H1 (cell line): ENCODE measurements around the gene KLHL29. TPM values are rescaled to one million over a fixed set of nuclear protein-coding genes. Genes with fewer than 3 reads are reported as not detected.

Experiments used
- CTCF ChIA-PET: fragments of 300-600 bp; sonication (Branson Sonifier 250); formaldehyde crosslinking; loops from one replicate; lab custom pipeline; 2021; ENCODE audit not compliant: partially characterized antibody; lab: Charles Lee
- POLR2A ChIA-PET: fragments of 300-600 bp; sonication (Branson Sonifier 250); formaldehyde crosslinking; loops from one replicate; lab custom pipeline; 2021; ENCODE audit warnings: inconsistent platforms; ENCODE audit not compliant: partially characterized antibody; lab: Charles Lee
- DNase-seq, 2 experiments: peaks; one replicate each; pipeline versions ENCODE4 v3.0.0 to v3.0.0-alpha.2; 2010 to 2022; ENCODE audit warnings: low spot score in 2 of 2, low read depth in 1 of 2, mixed read lengths in 1 of 2
- FAIRE-seq: peaks from 2 replicates; lab custom pipeline; 2011; peaks lifted over from hg19 to GRCh38; lab: Jason Lieb, UNC
- H2AFZ ChIP-seq: 2 replicates; pipeline ENCODE4 v1.8.1; 2012; ENCODE audit warnings: low read length, inconsistent platforms
- H2AK5ac ChIP-seq: 2 replicates; pipeline ENCODE4 v1.6.1; 2013; ENCODE audit warnings: low read depth, low read length
- H2BK120ac ChIP-seq: replicated peaks from 2 replicates; pipeline ENCODE3; 2013; ENCODE audit warnings: low read depth, low read length, inconsistent platforms
- H2BK12ac ChIP-seq: 2 replicates; pipeline ENCODE4 v1.6.1; 2013; ENCODE audit warnings: low read depth, low read length
- H2BK15ac ChIP-seq: 2 replicates; pipeline ENCODE4 v1.6.1; 2013; ENCODE audit warnings: low read length
- H2BK20ac ChIP-seq: 2 replicates; pipeline ENCODE4 v1.6.1; 2013; ENCODE audit warnings: low read length
- H2BK5ac ChIP-seq: 2 replicates; pipeline ENCODE4 v1.6.1; 2013; ENCODE audit warnings: low read depth, low read length
- H3K14ac ChIP-seq: 2 replicates; pipeline ENCODE4 v1.6.1; 2013; ENCODE audit warnings: inconsistent platforms; ENCODE audit not compliant: insufficient read length
- H3K18ac ChIP-seq: 2 replicates; pipeline ENCODE4 v1.6.1; 2013; ENCODE audit warnings: low read length; ENCODE audit errors: extremely low read depth
- H3K23ac ChIP-seq: 2 replicates; pipeline ENCODE4 v1.6.1; 2013; ENCODE audit warnings: inconsistent platforms; ENCODE audit not compliant: insufficient read length
- H3K23me2 ChIP-seq: 2 replicates; pipeline ENCODE4 v1.6.1; 2013; ENCODE audit warnings: low read depth, low read length
- H3K27ac ChIP-seq: 2 replicates; pipeline ENCODE4 v1.6.1; 2011; ENCODE audit warnings: low read depth, low read length, inconsistent platforms
- H3K27me3 ChIP-seq, 4 experiments: replicated peaks in 1 of 4; 1 replicate in 1 of 4; 2 replicates in 3 of 4; pipeline versions ENCODE4 v1.6.1 to v1.8.1; 2011 to 2013; ENCODE audit warnings: low read length in 3 of 4, mild to moderate bottlenecking in 3 of 4, inconsistent platforms in 2 of 4, mixed read lengths in 2 of 4, moderate library complexity in 1 of 4; ENCODE audit not compliant: control insufficient read depth in 3 of 4, insufficient read depth in 3 of 4; ENCODE audit errors: extremely low read depth in 1 of 4
- H3K36me3 ChIP-seq, 4 experiments: 2 replicates each; pipeline versions ENCODE4 v1.6.1 to v1.8.1; 2011 to 2013; ENCODE audit warnings: mild to moderate bottlenecking in 4 of 4, low read length in 3 of 4, moderate library complexity in 2 of 4, control low read depth in 1 of 4, inconsistent platforms in 1 of 4; ENCODE audit not compliant: insufficient read depth in 4 of 4, control insufficient read depth in 2 of 4
- H3K4ac ChIP-seq: replicated peaks from 2 replicates; pipeline ENCODE3; 2013; ENCODE audit warnings: low read length, low read depth, mixed read lengths, inconsistent platforms; ENCODE audit not compliant: insufficient read length
- H3K4me1 ChIP-seq, 4 experiments: replicated peaks in 1 of 4; 1 replicate in 1 of 4; 2 replicates in 3 of 4; pipeline versions ENCODE4 v1.6.1 to v1.8.1; 2011 to 2013; ENCODE audit warnings: low read length in 3 of 4, inconsistent platforms in 2 of 4, mixed read lengths in 1 of 4; ENCODE audit not compliant: insufficient read depth in 4 of 4, control insufficient read depth in 3 of 4
- H3K4me2 ChIP-seq, 2 experiments: 2 replicates each; pipeline versions ENCODE4 v1.6.1 to v1.8.1; 2011 to 2013; ENCODE audit warnings: low read depth in 2 of 2, low read length in 2 of 2, control low read depth in 1 of 2, inconsistent platforms in 1 of 2, mild to moderate bottlenecking in 1 of 2; ENCODE audit not compliant: insufficient read depth in 1 of 2
- H3K4me3 ChIP-seq, 4 experiments: fragments of 200-600, 300-600 bp in 1 of 4; sonication (generic), shearing (Covaris generic), sonication (Bioruptor Twin) in 1 of 4; 2 replicates each; pipeline versions ENCODE4 v1.5.1 to v1.8.1; 2011 to 2016; ENCODE audit warnings: low read length in 4 of 4, low read depth in 3 of 4, control low read depth in 2 of 4, inconsistent platforms in 2 of 4, mild to moderate bottlenecking in 2 of 4, mixed read lengths in 1 of 4, moderate library complexity in 1 of 4; ENCODE audit not compliant: insufficient read depth in 2 of 4; ENCODE audit errors: extremely low read depth in 1 of 4
- H3K56ac ChIP-seq: replicated peaks from 2 replicates; pipeline ENCODE3; 2013; ENCODE audit warnings: low read depth, mild to moderate bottlenecking, mixed read lengths, low read length, inconsistent platforms; ENCODE audit not compliant: insufficient read length
- H3K79me1 ChIP-seq: 2 replicates; pipeline ENCODE4 v1.6.1; 2013; ENCODE audit warnings: low read depth, low read length, control low read depth
- H3K79me2 ChIP-seq, 2 experiments: 2 replicates each; pipeline versions ENCODE4 v1.6.1 to v1.8.1; 2012 to 2013; ENCODE audit warnings: low read length in 2 of 2, mild to moderate bottlenecking in 2 of 2, inconsistent platforms in 1 of 2; ENCODE audit not compliant: insufficient read depth in 2 of 2, control insufficient read depth in 1 of 2
- H3K9ac ChIP-seq, 4 experiments: replicated peaks in 1 of 4; 1 replicate in 1 of 4; 2 replicates in 3 of 4; pipeline versions ENCODE4 v1.6.1 to v1.8.1; 2011 to 2013; ENCODE audit warnings: low read depth in 3 of 4, low read length in 3 of 4, control low read depth in 2 of 4, mild to moderate bottlenecking in 2 of 4, moderate library complexity in 2 of 4, inconsistent platforms in 1 of 4; ENCODE audit errors: extremely low read depth in 1 of 4
- H3K9me3 ChIP-seq, 2 experiments: 2 replicates each; pipeline versions ENCODE4 v1.6.1 to v1.8.1; 2012 to 2013; ENCODE audit warnings: mild to moderate bottlenecking in 2 of 2, moderate library complexity in 2 of 2, control low read depth in 1 of 2, inconsistent platforms in 1 of 2, low read depth in 1 of 2, low read length in 1 of 2, mixed read lengths in 1 of 2; ENCODE audit not compliant: insufficient read depth in 2 of 2
- H4K20me1 ChIP-seq, 2 experiments: replicated peaks in 1 of 2; 2 replicates each; pipeline versions ENCODE3 to v1.8.1; 2011 to 2013; ENCODE audit warnings: inconsistent platforms in 2 of 2, low read length in 2 of 2, mild to moderate bottlenecking in 1 of 2; ENCODE audit not compliant: insufficient read depth in 2 of 2, control insufficient read depth in 1 of 2
- H4K5ac ChIP-seq: 2 replicates; pipeline ENCODE4 v1.6.1; 2013; ENCODE audit warnings: low read length, low read depth, mixed read lengths, inconsistent platforms; ENCODE audit not compliant: insufficient read length
- H4K8ac ChIP-seq: 2 replicates; pipeline ENCODE4 v1.8.0; 2013; ENCODE audit warnings: mild to moderate bottlenecking, moderate library complexity, low read length, inconsistent platforms; ENCODE audit not compliant: insufficient read depth; ENCODE audit errors: extremely low read depth
- H4K91ac ChIP-seq: replicated peaks from 2 replicates; pipeline ENCODE3; 2013; ENCODE audit warnings: low read length, mixed read lengths, inconsistent platforms; ENCODE audit not compliant: insufficient read length
- BCL11A ChIP-seq, 2 experiments: IDR thresholded peaks; one replicate each; pipeline ENCODE4 v1.6.1; 2011; ENCODE audit warnings: low read depth in 2 of 2, low read length in 2 of 2, mild to moderate bottlenecking in 2 of 2
- BRCA1 ChIP-seq: IDR thresholded peaks from 2 replicates; pipeline ENCODE4 v1.6.1; 2012; ENCODE audit warnings: low read depth, low read length, improper control_type of control experiment
- CHD2 ChIP-seq: IDR thresholded peaks from 2 replicates; pipeline ENCODE4 v1.6.1; 2012; ENCODE audit warnings: low read length, improper control_type of control experiment
- KDM4A ChIP-seq: IDR thresholded peaks from one replicate; pipeline ENCODE4 v1.7.1; 2012; ENCODE audit warnings: low read depth, mild to moderate bottlenecking, moderate library complexity, low read length, inconsistent platforms; ENCODE audit not compliant: severe bottlenecking
- POLR2AphosphoS5 ChIP-seq: IDR thresholded peaks from 2 replicates; pipeline ENCODE4 v1.6.1; 2011; ENCODE audit warnings: low read depth, low read length
- RFX5 ChIP-seq: IDR thresholded peaks from 2 replicates; pipeline ENCODE4 v1.6.1; 2011; ENCODE audit warnings: low read depth, low read length, improper control_type of control experiment, borderline replicate concordance
- RNF2 ChIP-seq: fragments of 200-900, 300-1000 bp; sonication (generic); IDR thresholded peaks from 2 replicates; pipeline ENCODE4 v1.7.1; 2016; ENCODE audit warnings: borderline replicate concordance, low read depth, mild to moderate bottlenecking, antibody characterized with exemption, low read length; ENCODE audit not compliant: poor library complexity, severe bottlenecking; ENCODE audit errors: missing control alignments
- RXRA ChIP-seq: IDR thresholded peaks from 2 replicates; pipeline ENCODE4 v1.6.1; 2011; ENCODE audit warnings: low read depth, mild to moderate bottlenecking, low read length, moderate library complexity; ENCODE audit not compliant: insufficient read depth
- SAP30 ChIP-seq: fragments of 300-600 bp; sonication (generic); IDR thresholded peaks from 2 replicates; pipeline ENCODE4 v1.7.1; 2012; ENCODE audit warnings: low read length, moderate library complexity, mild to moderate bottlenecking, inconsistent platforms; ENCODE audit not compliant: insufficient read depth, insufficient replicate concordance
- SP2 ChIP-seq: IDR thresholded peaks from 2 replicates; pipeline ENCODE4 v1.6.1; 2012; ENCODE audit warnings: mild to moderate bottlenecking, low read length, inconsistent platforms
- YY1 ChIP-seq: IDR thresholded peaks from 2 replicates; pipeline ENCODE4 v1.6.1; 2011; ENCODE audit warnings: low read depth, mild to moderate bottlenecking, low read length
- WGBS, 2 experiments: shearing (Covaris generic) in 1 of 2; methylation state at CpG; one replicate each; pipeline versions ENCODE4 v1.1.6 to v1.1.7; 2013 to 2015; ENCODE audit warnings: low lambda C conversion rate in 2 of 2, mixed read lengths in 2 of 2, inconsistent platforms in 1 of 2, low coverage in 1 of 2, missing lambda C conversion rate in 1 of 2; ENCODE audit not compliant: insufficient replicate concordance in 2 of 2, insufficient coverage in 1 of 2, insufficient read length in 1 of 2; ENCODE audit errors: extremely low coverage in 1 of 2, missing lambda C conversion rate in 1 of 2; 5-methylcytosine and 5-hydroxymethylcytosine counted together
- polyA plus RNA-seq, 7 experiments: library from polyadenylated mRNA; depleted of rRNA in 3 of 7; stranded (reverse) in 5 of 7; unstranded in 2 of 7; fragments of >200 nt in 5 of 7; fragments of 200-250 nt in 2 of 7; gene quantifications; 1 replicate in 5 of 7; 2 replicates in 1 of 7; 4 replicates in 1 of 7; pipeline versions ENCODE4 v1.2.1 to v1.2.3, GENCODE V29; 2011 to 2013; ENCODE audit warnings: missing spikeins in 2 of 7, mixed read lengths in 2 of 7
- total RNA-seq: library from RNA; stranded (reverse); fragmentation: NEBNext Ultra II Directional; extraction: Animal tissue kit (Norgen Biotek cat#: 25700); gene quantifications from 2 replicates; pipeline ENCODE4 v1.2.1, GENCODE V29; 2021
- TF ChIP-seq, protein P1 (sequence below): IDR thresholded peaks from 2 replicates; pipeline ENCODE4 v1.6.1; 2012; ENCODE audit warnings: inconsistent platforms
- TF ChIP-seq, protein P2 (sequence below): IDR thresholded peaks from 2 replicates; pipeline ENCODE4 v1.6.1; 2012; ENCODE audit warnings: inconsistent platforms

KLHL29 gene
- total and polyA plus RNA-seq, 2 of the 8 experiments (the other 6 are each of a cell fraction or from before 2014, with no cell fraction given): 1.1 to 4.7 TPM

DNA sequence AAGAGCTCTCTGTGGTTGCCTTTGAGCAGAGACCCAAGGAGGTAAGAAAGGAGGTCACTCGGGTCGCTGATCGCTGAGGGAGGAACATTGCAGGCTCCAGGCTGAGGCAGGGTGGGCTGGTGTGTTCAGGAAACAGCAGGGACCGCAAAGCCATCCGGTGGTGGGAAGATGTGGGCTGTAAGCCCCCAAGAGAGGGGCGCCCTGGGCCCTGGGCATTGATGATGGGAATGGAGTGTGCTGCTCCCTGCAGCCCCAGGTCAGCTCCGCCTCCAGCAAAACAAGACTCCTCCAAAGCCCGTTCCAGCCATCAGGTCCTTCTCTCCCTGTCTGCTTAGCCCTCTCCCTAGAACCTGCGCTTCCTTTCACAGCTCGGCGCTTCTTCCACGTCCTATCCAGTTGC lies 229.7 kb downstream of the KLHL29 start:
- CTCF ChIA-PET: interaction anchor here (0.7 to 2.6 kb wide), 5 partner anchors 9 to 91 kb away, joined by 3 to 14 read pairs (median 3); no protein-coding TSS in a partner anchor
- Histone ChIP-seq H3K14ac (no peak overlapping the region), H3K23me2 (no peaks in the 10 kb centered on the region)
- TF ChIP-seq BRCA1: no peak
- TF ChIP-seq, protein P1, sequence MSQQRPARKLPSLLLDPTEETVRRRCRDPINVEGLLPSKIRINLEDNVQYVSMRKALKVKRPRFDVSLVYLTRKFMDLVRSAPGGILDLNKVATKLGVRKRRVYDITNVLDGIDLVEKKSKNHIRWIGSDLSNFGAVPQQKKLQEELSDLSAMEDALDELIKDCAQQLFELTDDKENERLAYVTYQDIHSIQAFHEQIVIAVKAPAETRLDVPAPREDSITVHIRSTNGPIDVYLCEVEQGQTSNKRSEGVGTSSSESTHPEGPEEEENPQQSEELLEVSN: no peak
- TF ChIP-seq SAP30: no peak
- no peak for TF ChIP-seq RNF2
- TF ChIP-seq RXRA: no peak
- no peak for TF ChIP-seq YY1
- TF ChIP-seq SP2: no peak
- TF ChIP-seq BCL11A (IDR thresholded peaks at IDR 0.05; ENCODE audit: low read depth in 2 of 2, low read length in 2 of 2): no peak
- TF ChIP-seq POLR2AphosphoS5: no peak
- no peak for TF ChIP-seq CHD2
- no peak for TF ChIP-seq RFX5
- TF ChIP-seq, protein P2, sequence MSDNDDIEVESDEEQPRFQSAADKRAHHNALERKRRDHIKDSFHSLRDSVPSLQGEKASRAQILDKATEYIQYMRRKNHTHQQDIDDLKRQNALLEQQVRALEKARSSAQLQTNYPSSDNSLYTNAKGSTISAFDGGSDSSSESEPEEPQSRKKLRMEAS: no peak
- TF ChIP-seq KDM4A: no peak

More for the DNA sequence above, 229.7 kb downstream of the KLHL29 start:
- H2BK20ac ChIP-seq: no peak overlapping the region; the same call in 1 of the 2 replicates
- no peak overlapping the region for H3K56ac ChIP-seq
- WGBS, 2 experiments: 80% methylated on average over 9 of the region's 12 CpGs; no CpG with 5 or more reads in 1 of the 2 experiments
- no peak overlapping the region for H3K27ac ChIP-seq
- H4K5ac ChIP-seq: no peak overlapping the region
- H3K27me3 ChIP-seq: no peaks in the 10 kb centered on the region
- no peak overlapping the region for H2AK5ac ChIP-seq
- no peaks in the 10 kb centered on the region; a peak in 1 of 8 replicates for H3K36me3 ChIP-seq
- no peak overlapping the region for H3K4ac ChIP-seq
- H3K4me3 ChIP-seq: no peak overlapping the region
- H4K8ac ChIP-seq: no peak overlapping the region
- H3K23ac ChIP-seq: no peak overlapping the region
- H3K9me3 ChIP-seq: peaks cover 6% of the 10 kb centered on the region in 2 experiments; a peak in 2 of 4 replicates
- FAIRE-seq (no peak), DNase-seq (no peak)
- no peak overlapping the region for H3K9ac ChIP-seq
- H3K79me2 ChIP-seq: no peaks in the 10 kb centered on the region
- H2BK12ac ChIP-seq: peak overlapping the region; percentile 84
- no peak overlapping the region for H2BK120ac ChIP-seq
- peak overlapping the region; percentile 3; the same call in 1 of the 2 replicates for H3K18ac ChIP-seq
- H3K4me1 ChIP-seq: peaks cover 0 to 7% (median 4%) of the 10 kb centered on the region in 4 experiments; a peak in 4 of 7 replicates
- H4K20me1 ChIP-seq: no peaks in the 10 kb centered on the region
- POLR2A ChIA-PET: no interaction called here
- H4K91ac ChIP-seq: no peak overlapping the region
- H3K4me2 ChIP-seq: no peak overlapping the region
- H2AFZ ChIP-seq: 0 out of 2 replicates have a peak overlapping the region, but pooled peaks have one; percentile 79
- no peak overlapping the region for H2BK5ac ChIP-seq
- no peak overlapping the region for H2BK15ac ChIP-seq
- H3K79me1 ChIP-seq: no peaks in the 10 kb centered on the region
